ENCODE results near the gene ASXL3.

Gene ASXL3

GRCh38 chr18:33664241-33664874 is 86.3 kb downstream of the ASXL3 start:
- DNase-seq (ENCODE audit: low spot score) = no peak

GRCh38 chr18:33665187-33665586 is 87.2 kb downstream of the ASXL3 start:
- no peak for DNase-seq (ENCODE audit: low spot score)

GRCh38 chr18:33665641-33666040 is 87.6 kb downstream of the ASXL3 start:
- DNase-seq (ENCODE audit: low spot score) = no peak

DNA sequence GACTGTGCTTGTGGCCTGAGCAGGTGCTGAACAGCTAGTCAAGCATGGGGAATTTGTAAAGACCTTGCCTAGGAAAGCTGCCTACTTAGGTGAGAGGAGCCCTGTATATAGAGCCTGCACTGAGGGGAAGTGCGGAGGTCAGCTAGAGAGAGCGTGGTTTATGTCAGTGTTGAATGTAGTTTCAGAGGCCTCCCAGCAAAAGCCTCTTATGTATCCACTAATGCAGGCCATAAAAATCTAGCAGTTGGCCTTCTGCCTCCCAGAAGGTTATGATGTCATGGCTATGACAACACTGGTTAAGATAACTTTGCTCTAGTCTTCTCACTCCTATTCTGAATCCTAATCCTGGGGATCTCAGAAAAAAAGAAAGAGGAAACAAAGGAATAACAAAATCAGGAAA is 88.9 kb downstream of the ASXL3 start:
- no peak for DNase-seq (ENCODE audit: low spot score)

DNA sequence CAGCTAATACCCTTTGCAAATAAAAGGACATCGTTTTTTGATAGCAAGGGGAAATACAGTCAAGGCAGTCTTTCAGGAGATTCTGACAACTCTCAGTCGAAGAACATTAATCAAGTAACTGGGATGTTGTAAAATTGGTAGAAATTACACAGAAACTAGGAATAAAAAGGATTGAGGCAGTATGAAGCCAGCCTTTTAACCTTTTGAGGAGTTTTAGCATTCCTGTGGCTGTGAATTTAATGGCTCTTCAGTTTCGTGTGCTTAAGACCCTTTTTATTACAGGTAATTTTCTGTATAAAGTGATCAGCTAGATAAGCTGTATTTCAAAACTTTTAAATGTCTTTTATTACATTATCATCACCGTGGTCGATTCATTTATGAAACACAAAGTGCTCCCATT is 91.6 kb downstream of the ASXL3 start:
- DNase-seq (ENCODE audit: low spot score) = no peak

GRCh38 chr18:33670029-33670428 is 92.0 kb downstream of the ASXL3 start:
- DNase-seq (ENCODE audit: low spot score) = no peak

DNA sequence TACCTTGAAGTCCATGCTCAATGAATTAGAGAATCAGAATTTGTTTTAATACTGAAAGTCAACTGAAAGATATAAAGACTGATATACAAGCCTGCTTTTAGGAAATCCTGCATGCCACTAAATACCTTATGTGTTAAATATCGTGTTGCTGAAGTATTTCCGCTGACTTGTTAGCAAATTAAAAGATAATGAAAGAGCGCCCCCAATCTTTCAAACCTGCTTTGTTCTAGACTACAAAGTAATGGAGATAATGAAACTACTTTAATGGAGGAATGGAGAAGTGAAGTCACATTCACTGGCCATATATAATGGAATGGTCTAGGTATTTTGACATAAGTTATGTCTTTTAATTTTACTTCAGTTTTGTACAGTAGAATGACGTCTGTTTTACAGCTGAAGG is 95.7 kb downstream of the ASXL3 start:
- no peak for DNase-seq (ENCODE audit: low spot score)

DNA sequence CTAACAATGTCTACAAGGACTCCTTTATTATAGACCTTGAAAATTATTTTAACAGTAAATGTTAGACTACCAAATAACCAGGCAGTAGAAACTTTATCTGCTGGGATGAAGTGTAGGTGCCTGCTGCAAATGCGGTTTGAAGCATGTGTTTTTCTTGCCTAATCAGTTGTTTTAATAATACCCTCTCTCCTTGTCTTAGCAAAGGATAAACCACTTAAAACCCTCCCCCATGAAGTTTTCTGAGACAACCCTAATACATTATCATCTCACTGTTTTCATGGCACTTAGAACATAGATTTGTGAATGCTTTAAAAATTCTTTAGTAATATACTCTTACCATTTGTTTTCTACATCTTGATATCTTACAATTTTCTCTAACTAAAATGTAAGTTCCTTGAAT is 98.6 kb downstream of the ASXL3 start:
- no peak for DNase-seq (ENCODE audit: low spot score)

- DNase-seq (ENCODE audit: low spot score) = no peak
These were observed 99.9 kb downstream of the ASXL3 start for GRCh38 chr18:33677891-33678290.

- no peak for DNase-seq (ENCODE audit: low spot score)
These were observed 104.4 kb downstream of the ASXL3 start for GRCh38 chr18:33682436-33682835.

GRCh38 chr18:33694593-33694992 is 116.6 kb downstream of the ASXL3 start:
- DNase-seq (ENCODE audit: low spot score) = no peak

- DNase-seq (ENCODE audit: low spot score) = no peak
These were observed 118.5 kb downstream of the ASXL3 start for GRCh38 chr18:33696332-33697162.

- no peak for DNase-seq (ENCODE audit: low spot score)
These were observed 119.5 kb downstream of the ASXL3 start for GRCh38 chr18:33697498-33697897.

DNA sequence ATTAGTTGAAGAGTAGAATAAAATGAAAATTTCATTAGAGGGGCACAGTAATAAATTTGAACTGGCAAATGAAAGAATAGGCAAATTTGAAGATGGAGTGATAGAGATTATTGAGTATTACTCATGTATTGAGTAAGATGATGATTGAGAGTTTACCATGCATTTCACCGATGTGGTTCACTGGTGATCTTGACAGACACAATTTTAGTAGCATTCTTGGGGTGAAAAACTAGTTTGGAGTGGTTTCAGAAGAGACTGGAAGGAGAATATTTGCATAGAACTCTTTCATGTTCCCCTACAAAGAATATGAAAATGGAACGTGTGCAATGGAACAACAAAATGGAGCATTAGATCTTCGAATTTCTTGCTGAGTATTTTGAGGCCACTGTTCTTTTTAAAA is 121.4 kb downstream of the ASXL3 start:
- no peak for DNase-seq (ENCODE audit: low spot score)

- DNase-seq (ENCODE audit: low spot score) = no peak
These were observed 122.5 kb downstream of the ASXL3 start for GRCh38 chr18:33700513-33700976.

DNA sequence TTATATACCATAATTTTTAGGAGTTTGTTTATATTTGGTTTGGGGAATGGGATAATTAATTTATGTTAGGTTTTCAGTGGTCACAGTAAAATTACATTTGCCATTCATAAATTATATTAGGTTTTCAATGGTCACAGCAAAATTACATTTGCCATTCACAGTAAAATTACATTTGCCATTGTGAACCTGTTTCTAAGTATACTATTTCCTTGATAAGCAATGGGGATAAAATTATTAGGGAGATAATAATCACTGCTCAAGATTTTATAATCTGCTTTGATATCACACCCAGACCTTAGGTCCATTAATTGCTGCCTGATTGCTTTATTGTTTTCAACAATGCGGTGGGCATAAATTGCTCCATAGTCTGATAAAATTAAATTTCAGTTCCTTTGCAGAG is 124.6 kb downstream of the ASXL3 start:
- no peak for DNase-seq (ENCODE audit: low spot score)

DNA sequence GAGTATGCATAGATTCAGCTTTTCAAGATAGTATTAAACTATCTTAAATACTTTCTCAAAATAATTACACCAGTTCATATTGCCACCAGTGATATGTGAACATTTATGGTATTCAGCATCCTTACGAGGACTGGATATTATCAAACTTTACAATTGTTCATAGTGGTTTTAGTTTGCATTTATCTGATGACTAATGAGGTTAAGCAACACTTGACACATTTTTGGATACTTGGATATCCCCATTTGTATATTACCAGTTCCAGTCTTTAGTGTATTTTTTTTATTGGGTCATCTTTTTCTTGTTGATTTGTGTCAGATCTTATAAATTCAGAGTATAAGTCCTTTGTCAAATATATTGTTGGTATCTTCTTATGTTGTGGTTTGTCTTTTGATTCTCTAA is 128.4 kb downstream of the ASXL3 start:
- DNase-seq (ENCODE audit: low spot score) = no peak

- DNase-seq (ENCODE audit: low spot score) = no peak
These were observed 130.9 kb downstream of the ASXL3 start for GRCh38 chr18:33708876-33709275.

- DNase-seq (ENCODE audit: low spot score) = no peak
These were observed 132.2 kb downstream of the ASXL3 start for GRCh38 chr18:33710269-33710668.

DNA sequence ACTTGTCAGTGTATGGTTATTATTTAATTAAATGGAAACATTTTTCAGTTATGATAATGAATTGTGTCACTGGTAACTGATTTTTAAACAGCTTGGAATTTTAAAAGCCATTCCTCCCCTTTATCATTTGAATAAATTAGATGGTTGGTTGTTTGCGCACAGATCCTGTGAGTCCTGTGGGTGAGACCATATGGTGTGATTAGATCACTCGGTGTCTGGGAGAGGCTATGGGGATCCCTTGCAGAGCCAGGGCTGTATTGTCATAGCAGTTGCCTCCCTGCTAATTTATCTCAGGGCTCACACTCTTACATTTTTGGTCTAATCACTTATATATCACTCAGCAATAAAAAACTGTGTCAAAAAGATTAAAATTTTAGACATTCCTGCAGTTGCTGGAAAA is 133.5 kb downstream of the ASXL3 start:
- no peak for DNase-seq (ENCODE audit: low spot score)

- DNase-seq (ENCODE audit: low spot score) = no peak
These were observed 134.7 kb downstream of the ASXL3 start for GRCh38 chr18:33712719-33713118.

DNA sequence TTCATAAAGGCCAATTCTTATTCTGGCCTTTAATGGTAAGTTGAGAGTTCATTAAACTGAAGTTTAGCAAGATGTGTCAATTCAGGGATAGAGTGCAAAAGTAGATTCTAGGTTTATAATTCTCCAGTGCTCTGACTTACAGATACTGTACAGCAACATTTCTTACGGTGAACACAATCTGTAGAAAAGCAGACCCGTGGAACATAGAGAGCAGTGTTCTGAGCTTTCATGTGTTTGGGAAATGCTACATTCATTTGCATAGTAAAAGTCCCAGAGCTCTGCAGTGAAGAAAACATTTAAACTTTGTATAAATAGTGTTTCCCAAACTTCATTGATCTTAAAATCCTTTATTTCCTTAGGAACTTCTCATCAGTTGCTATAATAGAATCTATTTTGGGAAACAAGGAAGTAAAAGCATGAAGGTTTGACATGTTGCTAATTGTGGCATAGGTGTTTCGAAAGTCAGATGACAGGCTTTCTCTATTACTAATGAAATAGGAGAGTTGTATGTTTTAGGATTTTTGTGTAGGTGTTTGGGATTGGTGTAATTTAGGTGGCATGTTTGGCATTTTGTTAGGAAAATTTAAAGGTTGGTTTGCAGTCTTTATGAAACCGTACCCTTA is 138.2 kb downstream of the ASXL3 start:
- DNase-seq (ENCODE audit: low spot score) = no peak

- DNase-seq (ENCODE audit: low spot score) = no peak
These were observed 139.3 kb downstream of the ASXL3 start for GRCh38 chr18:33717339-33717738.

Data from GM03348 (cell line).